Subcutaneous adipose tissue (tissue), 4 donors: Measurements from ENCODE around the gene SAMD4A. TPM values are rescaled to one million over a fixed set of nuclear protein-coding genes. Genes with fewer than 3 reads are reported as not detected.

Source experiments
- total RNA-seq, 4 donors: library from RNA; depleted of rRNA; stranded (reverse); fragments of >200 nt; gene quantifications; one replicate each; pipeline ENCODE4 v1.1.0, GENCODE V29; 2016
- TF ChIP-seq, protein P1 (sequence below): fragments of 450-650 bp; IDR thresholded peaks from one replicate; pipeline ENCODE4 v1.5.1; 2016; ENCODE audit warnings: low read depth, mild to moderate bottlenecking, control low read depth, antibody characterized with exemption, moderate library complexity

Gene SAMD4A
- total RNA-seq, 4 donors from 2014 or later: 30.0 to 65.9 (median 39.7) TPM

DNA sequence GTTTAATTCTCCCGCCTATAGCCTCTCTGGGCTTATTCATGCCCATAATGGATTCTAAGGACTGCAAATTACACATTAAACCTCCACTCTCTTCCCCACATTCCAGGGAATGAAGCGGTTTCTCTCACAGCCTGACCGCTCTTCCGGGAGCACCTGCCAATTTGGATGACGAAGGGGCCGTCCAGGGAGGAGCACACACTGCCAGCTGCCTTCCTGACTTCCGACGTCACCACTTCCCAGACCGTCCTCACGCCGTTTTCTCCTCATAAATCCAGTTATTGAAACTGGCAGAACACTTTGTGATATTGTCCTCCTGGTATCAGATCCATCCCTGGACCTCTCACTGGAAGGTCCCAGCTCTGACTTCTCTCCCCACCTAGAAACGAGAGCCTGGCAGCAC, 248.1 kb downstream of the SAMD4A start:
- TF ChIP-seq, protein P1, sequence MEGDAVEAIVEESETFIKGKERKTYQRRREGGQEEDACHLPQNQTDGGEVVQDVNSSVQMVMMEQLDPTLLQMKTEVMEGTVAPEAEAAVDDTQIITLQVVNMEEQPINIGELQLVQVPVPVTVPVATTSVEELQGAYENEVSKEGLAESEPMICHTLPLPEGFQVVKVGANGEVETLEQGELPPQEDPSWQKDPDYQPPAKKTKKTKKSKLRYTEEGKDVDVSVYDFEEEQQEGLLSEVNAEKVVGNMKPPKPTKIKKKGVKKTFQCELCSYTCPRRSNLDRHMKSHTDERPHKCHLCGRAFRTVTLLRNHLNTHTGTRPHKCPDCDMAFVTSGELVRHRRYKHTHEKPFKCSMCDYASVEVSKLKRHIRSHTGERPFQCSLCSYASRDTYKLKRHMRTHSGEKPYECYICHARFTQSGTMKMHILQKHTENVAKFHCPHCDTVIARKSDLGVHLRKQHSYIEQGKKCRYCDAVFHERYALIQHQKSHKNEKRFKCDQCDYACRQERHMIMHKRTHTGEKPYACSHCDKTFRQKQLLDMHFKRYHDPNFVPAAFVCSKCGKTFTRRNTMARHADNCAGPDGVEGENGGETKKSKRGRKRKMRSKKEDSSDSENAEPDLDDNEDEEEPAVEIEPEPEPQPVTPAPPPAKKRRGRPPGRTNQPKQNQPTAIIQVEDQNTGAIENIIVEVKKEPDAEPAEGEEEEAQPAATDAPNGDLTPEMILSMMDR: no peak

DNA sequence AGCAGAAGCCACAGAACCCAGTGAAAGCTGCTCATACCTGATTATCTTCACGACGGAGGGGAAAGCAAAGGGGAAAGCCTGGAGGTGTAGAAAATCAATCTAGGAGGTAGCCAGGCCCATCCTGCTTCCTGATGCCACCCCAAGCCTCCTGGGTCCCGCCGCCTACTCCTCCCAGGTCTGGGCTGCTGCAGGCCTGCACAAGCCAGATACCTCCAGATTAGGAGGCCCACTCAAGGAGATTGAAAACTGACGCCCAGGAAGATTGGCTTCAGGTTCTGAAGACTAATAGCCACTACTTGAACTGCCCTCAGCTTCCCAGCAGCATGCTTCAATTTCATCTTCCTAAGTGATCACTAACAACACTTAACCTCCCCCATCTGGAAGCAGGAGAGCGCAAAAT, 248.6 kb downstream of the SAMD4A start:
- TF ChIP-seq, protein P1: no peak

DNA sequence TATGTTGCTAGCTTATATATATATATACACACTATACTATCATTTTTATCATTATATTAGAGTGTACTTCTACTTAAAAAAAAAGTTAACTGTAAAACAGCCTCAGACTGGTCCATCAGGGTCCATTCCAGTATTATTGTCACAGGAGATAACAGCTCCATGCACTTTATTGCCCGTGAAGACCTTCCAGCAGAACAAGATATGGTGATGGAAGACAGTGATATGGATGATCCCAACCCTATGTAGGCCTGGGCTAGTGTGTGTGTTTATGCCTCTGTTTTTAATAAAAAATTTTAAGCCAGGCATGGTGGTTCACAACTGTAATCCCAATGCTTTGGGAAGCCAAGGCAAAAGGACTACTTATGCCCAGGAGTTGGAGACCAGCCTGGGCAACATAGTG, 249.5 kb downstream of the SAMD4A start:
- TF ChIP-seq, protein P1: no peak

DNA sequence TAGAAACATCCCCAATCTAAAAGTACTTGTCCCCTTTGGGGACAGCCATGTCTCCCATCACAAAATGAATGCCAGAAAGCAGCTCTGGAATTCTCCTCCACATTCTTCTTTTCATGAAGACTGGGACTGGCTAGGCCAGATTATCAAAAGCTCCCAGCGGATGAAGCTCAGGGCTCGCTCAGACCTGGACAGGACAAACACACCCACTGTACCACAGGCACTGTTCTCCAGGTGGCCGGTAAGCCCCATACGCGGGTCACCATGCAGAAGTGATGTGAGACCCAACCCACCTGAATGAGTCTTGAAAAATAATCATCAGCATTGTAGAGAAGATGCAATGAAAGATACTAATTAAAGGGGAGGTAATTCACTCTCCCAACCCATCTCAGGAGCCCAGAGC, 250.6 kb downstream of the SAMD4A start:
- TF ChIP-seq, protein P1: no peak

DNA sequence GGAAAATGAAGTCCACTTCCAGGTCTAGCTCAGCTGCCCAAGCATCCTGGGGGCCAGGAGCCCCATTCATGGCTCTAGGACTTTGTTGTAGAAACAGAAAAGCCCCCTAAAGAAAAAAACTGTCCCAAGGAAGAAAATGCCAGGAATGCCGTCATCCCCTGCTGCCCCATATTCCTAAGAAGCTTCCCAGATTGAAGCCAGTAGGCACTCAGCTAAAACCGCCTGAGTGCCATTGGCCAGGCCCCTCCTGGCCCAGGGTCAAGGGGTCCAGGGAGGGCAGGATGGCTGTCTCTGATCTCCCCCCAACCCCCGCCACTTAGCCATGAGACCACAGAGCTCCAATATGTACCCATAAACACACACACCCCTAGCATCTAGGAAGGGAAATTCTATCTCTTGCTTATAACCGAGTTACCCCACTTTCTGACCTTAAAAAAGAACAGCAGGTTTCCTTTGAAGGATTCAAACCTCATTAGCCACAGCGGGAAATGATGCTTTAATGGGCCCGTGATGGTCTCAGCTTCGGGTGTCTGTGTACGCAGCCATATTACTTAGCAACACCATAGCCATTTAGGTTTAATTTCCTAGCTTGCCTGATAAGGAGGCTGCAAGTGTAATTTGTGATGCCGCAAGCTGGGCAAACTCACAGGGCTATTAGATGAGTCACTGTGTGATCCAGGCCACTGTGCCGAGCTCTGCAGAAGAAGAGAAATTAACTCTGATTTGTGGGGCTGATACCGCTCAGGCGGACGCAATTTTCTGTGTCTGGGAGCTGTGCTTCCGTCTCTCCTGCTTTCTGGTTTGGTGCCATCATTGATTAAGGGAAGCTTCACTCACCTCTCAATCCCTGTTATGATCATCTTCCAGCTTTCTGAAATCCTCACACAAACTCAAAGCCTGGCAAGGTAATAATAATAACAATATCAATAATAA, 251.5 kb downstream of the SAMD4A start:
- TF ChIP-seq, protein P1: no peak

DNA sequence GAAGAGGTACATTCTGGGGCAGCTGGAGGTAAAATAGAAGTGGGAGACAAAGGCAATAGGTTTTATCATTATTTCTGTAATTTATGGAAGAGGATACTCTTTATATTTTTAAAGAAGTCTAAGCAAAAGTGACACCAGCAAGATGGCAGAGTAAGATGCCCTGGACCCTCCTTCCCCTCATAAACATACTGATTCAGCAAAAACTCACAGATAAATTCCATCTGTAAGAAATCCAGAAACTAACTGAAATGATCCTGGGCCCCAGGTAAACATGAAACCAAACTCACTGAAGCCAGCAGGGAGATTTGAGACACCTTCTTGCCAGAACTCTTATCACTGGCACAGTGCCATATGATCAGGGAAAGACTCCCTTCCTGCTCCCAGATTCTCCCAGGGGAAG, 255.8 kb downstream of the SAMD4A start:
- TF ChIP-seq, protein P1: no peak

DNA sequence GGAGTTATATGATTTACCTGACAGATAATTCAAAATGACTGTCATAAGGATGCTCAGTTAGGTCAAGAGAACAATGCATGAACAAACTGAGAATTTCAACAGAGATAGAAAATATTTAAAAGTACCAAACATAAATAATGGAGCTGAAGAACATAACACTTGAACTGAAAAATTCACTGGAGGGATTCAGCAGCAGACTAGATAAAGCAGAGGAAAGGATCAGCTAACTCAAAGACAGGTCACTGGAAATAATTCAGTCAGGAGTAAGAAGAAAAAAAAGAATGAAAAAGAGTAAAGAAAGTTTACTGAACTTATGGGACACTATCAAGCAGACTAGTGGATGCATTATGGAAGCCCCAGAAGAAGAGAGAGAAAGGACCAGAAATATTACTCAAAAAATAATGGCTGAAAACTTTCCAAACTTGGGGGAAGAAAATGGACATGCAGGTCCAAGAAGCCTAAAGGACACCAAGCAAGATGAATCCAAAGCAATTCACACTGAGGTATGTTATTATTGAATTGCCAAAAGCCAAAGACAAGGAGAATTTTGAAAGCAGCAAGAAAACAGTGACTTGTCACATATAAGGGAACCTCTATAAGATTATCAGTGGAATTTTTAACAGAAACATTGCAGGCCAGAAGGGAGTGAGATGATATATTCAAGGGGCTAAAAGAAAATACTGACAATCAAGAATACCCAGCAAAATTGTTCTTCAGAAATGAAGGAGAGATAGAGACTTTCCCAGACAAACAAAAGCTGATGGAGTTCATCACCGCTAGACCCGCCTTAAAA, 257.0 kb downstream of the SAMD4A start:
- TF ChIP-seq, protein P1: no peak
